Stimulated activated CD4-positive, alpha-beta T cell treated with anti-CD3 and anti-CD28 coated beads, Interleukin-4, amount 100 ng/mL, for 1 hour (primary cell): Measurements from ENCODE around the gene CLRN2.
"Not testable (repeated sequence)": the region's sequence is repeated elsewhere in the genome, so short reads cannot be mapped to it uniquely, and the experiment has no call there.

Experiments
- DNase-seq: peaks from one replicate; pipeline ENCODE4 v3.0.0-alpha.2; 2020

The CLRN2 gene

DNA sequence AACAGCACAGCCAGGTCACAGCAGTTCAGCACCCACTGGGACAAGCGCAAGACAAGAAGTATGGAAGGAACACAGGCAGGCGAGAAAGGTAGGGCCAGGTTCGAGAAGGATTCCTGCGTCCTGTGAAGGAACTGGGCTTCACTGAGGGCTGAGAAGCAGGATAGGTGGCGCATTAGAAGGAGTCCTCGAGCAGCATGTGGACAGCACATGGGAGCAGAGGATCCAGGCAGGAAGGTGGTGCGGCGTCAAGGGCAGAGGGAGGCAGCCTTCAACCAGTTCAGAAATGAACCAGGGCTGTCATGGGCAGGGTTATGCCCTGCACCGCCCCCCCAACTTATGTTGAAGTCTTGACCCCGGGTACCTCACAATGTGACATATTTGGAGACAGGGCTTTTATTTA, 31.3 kb downstream of the CLRN2 start:
- DNase-seq = no peak

DNA sequence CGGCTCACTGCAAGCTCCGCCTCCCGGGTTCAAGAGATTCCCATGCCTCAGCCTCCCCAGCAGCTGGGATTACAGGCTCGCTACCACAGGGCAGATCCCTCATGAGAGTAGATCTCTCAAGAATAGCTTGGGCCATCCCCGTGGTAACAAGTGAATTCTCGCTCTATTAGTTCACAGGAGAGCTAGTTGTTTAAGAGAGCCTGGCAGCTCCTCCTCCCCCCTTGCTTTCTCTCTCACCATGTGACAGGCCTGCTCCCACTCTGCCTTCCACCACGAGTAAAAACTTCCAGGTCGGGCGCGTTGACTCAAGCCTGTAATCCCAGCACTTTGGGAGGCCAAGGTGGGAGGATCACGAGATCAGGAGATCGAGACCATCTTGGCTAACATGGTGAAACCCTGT, 31.7 kb downstream of the CLRN2 start:
- DNase-seq = no peak

DNA sequence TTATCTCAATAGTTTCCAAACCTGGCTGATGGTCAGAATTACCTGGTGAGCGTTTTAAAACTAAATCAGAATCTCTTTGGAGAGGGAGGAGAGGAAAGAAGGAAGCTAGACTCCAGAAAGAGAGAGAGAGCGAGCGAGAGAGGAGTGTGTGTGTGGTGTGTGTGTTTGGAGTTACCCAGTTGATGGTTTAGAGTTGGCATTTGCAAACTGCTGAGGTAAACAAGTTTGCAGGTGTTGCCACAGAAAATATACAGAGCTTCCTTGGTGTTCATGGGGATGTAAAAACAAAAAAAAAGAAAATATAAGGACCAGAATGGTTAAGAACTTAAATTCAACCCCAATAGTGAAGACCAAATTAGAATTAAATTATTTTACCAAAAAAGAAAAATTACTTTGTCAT, 35.6 kb downstream of the CLRN2 start:
- no peak for DNase-seq

GRCh38 chr4:17552427-17552826, 37.5 kb downstream of the CLRN2 start:
- no peak for DNase-seq

GRCh38 chr4:17554568-17554967, 39.6 kb downstream of the CLRN2 start:
- no peak for DNase-seq

GRCh38 chr4:17556498-17556897, 41.5 kb downstream of the CLRN2 start:
- DNase-seq = no peak

DNA sequence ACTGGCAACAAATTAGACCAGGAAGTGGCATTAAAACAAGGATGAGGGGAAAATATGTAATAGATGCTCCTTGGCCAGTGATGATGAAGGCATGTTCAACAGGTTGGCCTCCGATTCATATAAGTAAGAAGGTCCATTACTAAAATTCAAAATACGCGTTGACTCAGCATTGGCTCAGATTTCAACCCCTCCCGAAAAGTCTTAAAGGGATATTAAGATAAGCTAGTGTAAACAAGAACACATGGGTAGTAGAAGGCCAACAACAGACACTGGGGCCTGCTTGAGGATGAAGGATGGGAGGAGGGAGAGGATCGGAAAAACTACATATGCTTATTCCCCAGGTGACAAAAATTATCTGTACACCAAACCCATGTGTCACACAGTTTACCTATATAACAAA, 42.9 kb downstream of the CLRN2 start:
- no peak for DNase-seq

DNA sequence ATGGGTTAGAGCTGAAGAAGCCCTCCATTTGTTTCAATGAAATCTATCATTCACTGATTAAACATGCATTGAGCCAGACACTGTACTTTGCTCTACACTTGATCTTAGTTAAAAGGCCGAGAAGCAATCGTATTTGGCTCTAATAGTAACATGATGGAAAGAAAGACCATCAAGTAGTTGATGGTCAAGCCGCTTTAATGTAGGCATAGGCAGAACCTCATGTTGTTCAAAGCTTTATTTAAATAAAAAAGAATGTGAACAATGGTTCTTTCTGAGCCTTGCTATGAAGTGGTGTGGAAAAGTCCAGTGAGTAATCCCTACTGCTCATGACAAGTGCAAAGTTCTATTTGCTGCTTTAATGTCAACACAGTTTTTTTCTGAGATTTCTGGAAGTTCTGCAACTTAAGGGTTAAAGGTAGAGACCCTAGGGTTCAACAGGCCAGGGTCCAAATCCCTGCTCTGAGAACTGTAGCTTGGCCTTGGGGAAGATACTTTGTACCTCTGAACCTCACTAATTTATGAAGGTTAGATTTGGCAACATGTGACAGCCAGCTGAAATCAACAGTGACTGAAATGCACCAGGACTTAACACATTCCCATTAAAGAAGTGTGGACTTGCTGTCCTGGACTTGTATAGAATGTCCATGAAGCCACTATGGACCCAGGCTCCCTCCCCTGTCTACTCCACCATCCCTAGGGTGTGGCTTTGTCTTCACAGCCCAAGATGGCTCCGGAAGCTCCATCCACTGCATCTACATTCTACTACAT, 44.2 kb downstream of the CLRN2 start:
- no peak for DNase-seq

- no peak for DNase-seq
These were observed 44.7 kb downstream of the CLRN2 start for GRCh38 chr4:17559709-17560048.

GRCh38 chr4:17560065-17560673, 45.2 kb downstream of the CLRN2 start:
- DNase-seq = no peak

GRCh38 chr4:17561195-17561909, 46.4 kb downstream of the CLRN2 start:
- DNase-seq = no peak

DNA sequence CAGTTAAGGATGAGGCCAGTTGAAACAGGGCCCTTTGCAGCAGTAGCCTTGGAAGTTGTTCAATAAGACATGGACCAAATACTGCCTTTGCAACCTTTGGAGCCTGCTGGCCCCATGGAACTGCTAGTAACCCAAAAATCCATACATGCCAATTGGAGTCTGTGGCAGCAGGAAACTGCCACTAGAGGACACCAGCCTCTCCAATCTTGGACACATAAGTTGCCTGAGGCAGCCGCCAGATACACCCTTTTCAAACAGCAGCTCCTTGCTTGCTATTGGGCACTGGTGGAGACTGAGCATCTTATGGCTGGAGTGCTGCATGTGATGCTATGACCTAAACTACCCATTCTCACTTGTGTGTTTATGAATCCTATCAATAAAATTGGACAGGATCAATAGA, 47.2 kb downstream of the CLRN2 start:
- DNase-seq = no peak

GRCh38 chr4:17565846-17566245, 50.9 kb downstream of the CLRN2 start:
- no peak for DNase-seq

DNA sequence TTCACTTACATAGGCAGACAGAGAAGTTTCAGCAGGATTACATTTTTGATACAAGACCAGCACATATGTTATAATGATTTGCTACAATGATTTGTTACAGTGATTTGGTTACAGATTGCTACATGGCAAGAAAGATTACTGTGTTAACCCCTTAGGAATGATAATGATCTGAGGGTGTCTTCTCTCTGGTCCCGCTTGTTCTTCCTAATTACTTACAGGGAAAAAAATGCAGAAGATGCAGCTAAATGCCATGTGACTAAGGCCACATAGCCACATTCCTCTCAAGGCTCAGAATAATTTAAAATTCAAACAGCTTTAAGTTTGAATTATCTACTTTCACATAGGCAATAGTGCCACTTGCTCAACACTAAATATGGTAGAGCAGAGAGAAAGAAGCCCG, 52.3 kb downstream of the CLRN2 start:
- no peak for DNase-seq

DNA sequence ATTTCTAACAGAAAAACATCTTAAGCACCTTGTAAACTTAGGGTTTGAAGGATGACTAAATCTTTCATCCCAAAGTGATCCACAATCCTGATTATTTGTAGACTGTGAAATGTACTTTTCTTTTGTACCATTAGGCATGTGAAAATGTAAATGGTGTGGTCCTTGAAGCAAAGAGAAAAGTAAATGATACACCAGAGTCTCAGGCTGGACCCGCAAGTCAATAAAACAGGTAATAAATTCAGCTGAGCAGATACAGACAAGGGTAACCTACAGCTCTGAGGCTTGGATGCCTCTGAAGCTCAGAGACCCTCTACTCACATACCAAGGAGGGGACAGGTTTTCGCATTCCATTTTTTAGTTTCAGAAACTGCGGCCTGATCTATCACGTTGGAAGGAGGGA, 59.2 kb downstream of the CLRN2 start:
- no peak for DNase-seq

GRCh38 chr4:17575177-17575576, 60.2 kb downstream of the CLRN2 start:
- DNase-seq = not testable (repeated sequence)
